NB4 (cell line): ENCODE results near the gene SELP.

Source experiments
- DNase-seq: peaks from one replicate; pipeline ENCODE4 v3.0.0; 2010; ENCODE audit warnings: low read depth
- H3K4me3 ChIP-seq: one replicate; pipeline ENCODE4 v1.5.1; 2011; ENCODE audit warnings: mild to moderate bottlenecking, low read depth, low read length, moderate library complexity
- MYC ChIP-seq: IDR thresholded peaks from 2 replicates; pipeline ENCODE4 v1.6.1; 2011; ENCODE audit warnings: low read depth, low read length
- POLR2A ChIP-seq: IDR thresholded peaks from 2 replicates; pipeline ENCODE4 v1.6.1; 2011; ENCODE audit warnings: mild to moderate bottlenecking; ENCODE audit not compliant: insufficient read length; ENCODE audit errors: extremely low read depth
- TF ChIP-seq, protein P1 (sequence below): IDR thresholded peaks from 2 replicates; pipeline ENCODE4 v1.6.1; 2011; ENCODE audit warnings: low read depth, low read length
- TF ChIP-seq, protein P2 (sequence below): IDR thresholded peaks from one replicate; pipeline ENCODE4 v1.5.1; 2012; ENCODE audit warnings: low read depth, low read length

Gene SELP

DNA sequence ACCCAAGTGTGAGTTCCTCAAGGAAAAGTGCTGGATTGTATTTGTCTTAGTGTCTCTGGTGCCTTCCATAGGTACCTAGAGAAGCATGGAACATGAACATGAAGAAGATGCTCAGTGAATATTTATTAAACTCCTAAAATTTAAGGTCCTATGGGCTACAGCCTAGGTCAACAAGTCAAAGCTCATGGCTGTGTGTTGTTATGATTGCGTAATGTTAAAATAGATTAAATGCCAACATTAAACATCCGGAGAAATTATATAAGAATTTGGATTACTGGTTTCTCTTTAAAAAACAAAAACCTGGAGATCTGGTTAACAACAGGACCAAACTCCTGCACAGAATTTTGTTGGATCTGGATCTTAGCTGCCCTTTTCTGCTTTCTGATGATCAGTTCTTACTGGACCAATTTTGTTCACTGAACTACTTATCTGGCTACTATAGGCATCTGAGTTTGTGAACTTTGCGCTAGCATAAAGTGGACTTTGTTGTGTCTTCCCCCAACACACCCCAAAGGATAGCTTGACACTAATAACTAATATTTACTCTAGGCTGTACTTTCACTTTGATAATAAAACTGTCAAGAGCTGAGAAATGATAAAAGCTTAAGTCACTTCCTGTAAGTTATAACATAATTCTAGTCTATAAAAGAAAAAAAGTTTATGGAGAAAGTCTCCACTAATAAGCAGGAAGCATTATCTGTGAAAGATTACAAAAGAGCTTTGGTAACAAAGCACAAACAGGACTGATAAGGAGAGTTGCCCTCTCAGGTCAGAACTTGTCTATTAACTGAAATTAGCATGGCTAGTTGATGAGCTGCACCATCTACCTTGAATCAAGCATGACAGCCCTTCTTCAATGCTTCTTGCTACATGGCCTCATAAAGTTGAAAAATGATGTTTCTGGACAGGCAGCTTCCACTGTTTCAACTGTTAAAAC is 64.3 kb downstream of the SELP start:
- TF ChIP-seq POLR2A (no peak), MYC (no peak)
- TF ChIP-seq, protein P1, sequence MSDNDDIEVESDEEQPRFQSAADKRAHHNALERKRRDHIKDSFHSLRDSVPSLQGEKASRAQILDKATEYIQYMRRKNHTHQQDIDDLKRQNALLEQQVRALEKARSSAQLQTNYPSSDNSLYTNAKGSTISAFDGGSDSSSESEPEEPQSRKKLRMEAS, result no peak
- TF ChIP-seq, protein P2, sequence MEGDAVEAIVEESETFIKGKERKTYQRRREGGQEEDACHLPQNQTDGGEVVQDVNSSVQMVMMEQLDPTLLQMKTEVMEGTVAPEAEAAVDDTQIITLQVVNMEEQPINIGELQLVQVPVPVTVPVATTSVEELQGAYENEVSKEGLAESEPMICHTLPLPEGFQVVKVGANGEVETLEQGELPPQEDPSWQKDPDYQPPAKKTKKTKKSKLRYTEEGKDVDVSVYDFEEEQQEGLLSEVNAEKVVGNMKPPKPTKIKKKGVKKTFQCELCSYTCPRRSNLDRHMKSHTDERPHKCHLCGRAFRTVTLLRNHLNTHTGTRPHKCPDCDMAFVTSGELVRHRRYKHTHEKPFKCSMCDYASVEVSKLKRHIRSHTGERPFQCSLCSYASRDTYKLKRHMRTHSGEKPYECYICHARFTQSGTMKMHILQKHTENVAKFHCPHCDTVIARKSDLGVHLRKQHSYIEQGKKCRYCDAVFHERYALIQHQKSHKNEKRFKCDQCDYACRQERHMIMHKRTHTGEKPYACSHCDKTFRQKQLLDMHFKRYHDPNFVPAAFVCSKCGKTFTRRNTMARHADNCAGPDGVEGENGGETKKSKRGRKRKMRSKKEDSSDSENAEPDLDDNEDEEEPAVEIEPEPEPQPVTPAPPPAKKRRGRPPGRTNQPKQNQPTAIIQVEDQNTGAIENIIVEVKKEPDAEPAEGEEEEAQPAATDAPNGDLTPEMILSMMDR, result no peak
- H3K4me3 ChIP-seq, result no peak overlapping the region
- no peak for DNase-seq

DNA sequence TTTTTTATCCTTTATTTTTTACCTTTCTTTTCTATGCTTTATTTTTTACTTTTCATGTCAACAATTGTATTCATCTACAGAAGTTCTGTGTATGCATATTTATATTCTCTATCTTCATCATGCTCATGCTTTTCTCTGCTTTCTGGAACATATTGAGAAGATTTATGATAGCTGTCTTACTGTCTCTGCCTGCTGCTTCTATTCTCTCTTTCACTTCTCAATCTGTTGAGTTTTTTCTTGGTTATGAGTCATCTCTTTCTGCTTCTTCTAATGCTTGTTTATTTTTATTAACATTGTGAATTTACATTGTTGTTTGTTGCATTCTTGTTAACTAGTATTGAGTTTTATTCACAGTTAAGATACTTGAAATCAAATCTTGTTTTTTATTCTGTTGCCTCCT is 66.3 kb downstream of the SELP start:
- no peak overlapping the region for H3K4me3 ChIP-seq
- no peak for DNase-seq
- TF ChIP-seq POLR2A, result no peak
- TF ChIP-seq, protein P2, result no peak
- TF ChIP-seq MYC, result no peak
- TF ChIP-seq, protein P1, result no peak

DNA sequence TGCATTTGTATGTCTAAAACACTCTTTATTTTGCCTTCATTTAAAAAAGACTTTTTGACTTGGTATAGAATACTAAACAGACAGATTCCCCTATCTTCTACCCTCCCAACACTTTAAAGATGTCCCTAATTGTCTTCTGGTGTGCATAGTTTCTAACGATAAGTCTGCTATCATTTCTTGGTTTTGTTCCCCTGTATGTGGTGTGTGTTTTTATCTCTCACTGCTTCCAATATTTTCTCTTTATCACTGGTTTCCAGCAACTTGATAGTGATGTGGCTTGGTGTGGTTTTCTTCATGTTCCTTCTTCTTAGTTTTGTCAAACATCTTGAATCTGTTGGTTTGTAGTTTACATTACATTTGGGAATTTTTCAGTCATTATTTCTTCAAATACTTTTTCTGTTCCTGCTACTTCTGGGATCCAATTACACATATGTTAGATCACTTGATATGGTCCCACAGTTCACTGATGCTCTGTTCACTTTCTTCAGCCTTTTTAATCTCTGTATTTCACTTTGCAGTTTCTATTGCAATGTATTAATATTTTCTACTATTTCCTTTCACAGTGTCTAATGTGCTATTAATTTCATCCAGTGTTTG is 66.8 kb downstream of the SELP start:
- DNase-seq, result no peak
- no peak overlapping the region for H3K4me3 ChIP-seq
- TF ChIP-seq, protein P2, result no peak
- no peak for TF ChIP-seq MYC
- TF ChIP-seq, protein P1, result no peak
- TF ChIP-seq POLR2A, result no peak

DNA sequence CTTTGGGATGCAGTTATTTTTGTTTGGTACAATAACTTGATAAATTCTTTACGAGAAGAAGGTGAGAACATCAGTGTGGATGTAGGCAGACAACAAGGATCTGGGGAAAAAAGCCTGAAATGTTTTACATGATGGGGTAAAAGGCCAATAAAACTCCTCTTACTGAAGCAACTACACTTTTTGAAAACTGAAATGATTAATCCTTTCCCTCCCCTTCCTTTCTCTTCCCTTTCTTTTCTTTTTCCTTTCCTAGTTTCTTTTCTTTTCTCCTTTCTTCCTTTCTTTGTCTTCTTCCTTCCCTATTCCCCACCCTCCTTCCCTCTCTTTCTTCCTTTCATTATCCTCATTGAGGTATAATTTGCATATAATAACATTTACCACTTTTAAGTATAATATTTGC is 68.2 kb downstream of the SELP start:
- H3K4me3 ChIP-seq, result no peak overlapping the region
- no peak for DNase-seq
- TF ChIP-seq MYC, result no peak
- no peak for TF ChIP-seq POLR2A
- TF ChIP-seq, protein P2, result no peak
- TF ChIP-seq, protein P1, result no peak

DNA sequence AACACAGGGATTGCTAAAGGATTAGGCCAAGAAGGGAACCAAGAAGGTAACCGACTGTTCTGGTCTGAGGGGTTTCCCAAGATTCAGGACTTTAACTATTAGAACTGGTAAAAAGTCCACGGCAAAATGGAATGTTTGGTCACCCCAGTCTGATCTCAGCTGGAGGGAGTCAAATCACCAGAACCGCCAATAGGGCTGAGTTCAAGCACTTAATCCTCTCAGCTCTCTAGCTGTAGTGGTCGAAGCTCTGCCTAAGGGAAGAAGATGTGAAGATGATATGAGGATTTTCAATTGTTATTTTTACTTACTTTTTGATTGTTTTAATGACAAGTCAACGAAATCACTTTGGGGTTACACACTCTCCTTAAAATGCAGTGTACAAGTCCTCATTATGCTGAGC is 72.8 kb downstream of the SELP start:
- H3K4me3 ChIP-seq, result no peak overlapping the region
- TF ChIP-seq POLR2A (no peak), MYC (no peak)
- TF ChIP-seq, protein P2, result no peak
- TF ChIP-seq, protein P1, result no peak
- no peak for DNase-seq
